ENCODE data around the gene CTNNBIP1. TPM values are rescaled to one million over a fixed set of nuclear protein-coding genes. Genes with fewer than 3 reads are reported as not detected.

Gene CTNNBIP1
- polyA plus RNA-seq, 1 of the 3 experiments (the other 2 are of a cell fraction), result 57.6 TPM

DNA sequence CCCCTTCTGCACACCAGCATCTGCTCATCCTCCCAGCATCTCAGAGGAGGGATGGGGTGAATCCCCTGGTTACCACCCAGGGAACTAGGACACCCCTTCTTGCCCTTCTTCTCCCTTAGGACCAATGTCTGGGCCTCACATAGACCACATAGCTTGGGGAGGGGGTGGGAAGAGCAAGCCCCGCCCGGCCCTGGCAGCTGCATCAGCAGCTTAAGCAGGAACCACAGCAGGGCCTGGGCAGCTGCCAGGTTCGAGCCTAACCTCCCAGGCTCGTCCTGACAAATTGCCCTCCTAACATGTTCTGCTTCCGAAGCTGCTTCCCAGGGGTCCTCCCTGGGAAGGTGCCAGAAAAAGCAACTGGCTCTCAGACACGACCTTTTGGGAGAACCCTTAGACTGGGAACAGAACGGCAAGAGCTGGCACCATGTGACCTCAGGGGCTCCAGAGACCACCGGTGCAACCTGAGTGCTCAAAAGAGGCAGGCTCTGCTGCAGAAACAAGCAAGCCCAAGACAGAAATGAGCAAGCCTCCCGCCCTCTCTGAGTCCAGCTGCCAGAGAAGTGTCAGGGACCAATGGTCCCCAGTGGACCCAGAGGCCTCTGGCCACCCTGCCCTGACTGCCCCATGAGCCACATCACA is 67.9 kb downstream of the CTNNBIP1 start (continued):
- TF ChIP-seq, protein P1, sequence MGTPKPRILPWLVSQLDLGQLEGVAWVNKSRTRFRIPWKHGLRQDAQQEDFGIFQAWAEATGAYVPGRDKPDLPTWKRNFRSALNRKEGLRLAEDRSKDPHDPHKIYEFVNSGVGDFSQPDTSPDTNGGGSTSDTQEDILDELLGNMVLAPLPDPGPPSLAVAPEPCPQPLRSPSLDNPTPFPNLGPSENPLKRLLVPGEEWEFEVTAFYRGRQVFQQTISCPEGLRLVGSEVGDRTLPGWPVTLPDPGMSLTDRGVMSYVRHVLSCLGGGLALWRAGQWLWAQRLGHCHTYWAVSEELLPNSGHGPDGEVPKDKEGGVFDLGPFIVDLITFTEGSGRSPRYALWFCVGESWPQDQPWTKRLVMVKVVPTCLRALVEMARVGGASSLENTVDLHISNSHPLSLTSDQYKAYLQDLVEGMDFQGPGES (IDR thresholded peaks at IDR 0.05; ENCODE audit: low read depth, low read length), result no peak
- no peak for TF ChIP-seq GATA2 (CRISPR knock-in tag; IDR thresholded peaks at IDR 0.05)

DNA sequence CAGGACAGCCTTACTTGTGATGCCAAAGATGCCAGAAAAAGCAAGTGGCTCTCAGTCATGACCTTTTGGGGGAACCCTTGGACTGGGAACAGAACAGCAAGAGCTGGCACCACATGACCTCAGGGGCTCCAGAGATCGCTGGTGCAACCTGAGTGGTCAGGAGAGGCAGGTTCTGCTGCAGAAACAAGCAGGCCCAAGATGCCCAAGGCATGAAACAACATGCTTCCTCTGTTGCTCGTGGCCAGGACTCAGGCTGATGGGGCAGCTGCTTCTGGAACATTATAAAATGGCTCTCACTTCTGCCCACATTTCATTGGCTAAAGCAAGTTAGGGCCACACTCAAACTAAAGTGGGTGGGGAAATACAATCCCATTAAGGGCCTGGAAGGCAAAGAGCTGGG is 68.6 kb downstream of the CTNNBIP1 start:
- ChIA-PET POLR2A (no interaction called here), CTCF (interaction anchor here (0.7 to 1.3 kb wide), 3 partner anchors 57 to 215 kb away, joined by 3 to 4 read pairs (median 3); partner anchors contain the start of genes LZIC and NMNAT1)
- Histone ChIP-seq H3K36me3 (replicated peaks in 1 of 2; ENCODE audit: control insufficient read depth in 1 of 2, insufficient read depth in 2 of 2, low read length in 1 of 2) (no peaks in the 10 kb centered on the region), H3K4me1 (ENCODE audit: control insufficient read depth in 1 of 2, insufficient read depth in 2 of 2, low read depth in 1 of 2, low read length in 1 of 2) (peaks cover 0 to 18% of the 10 kb centered on the region in 2 experiments; a peak in 1 of 4 replicates), H4K20me1 (ENCODE audit: insufficient read depth) (no peaks in the 10 kb centered on the region), H3K9me3 (no peaks in the 10 kb centered on the region), H3F3A (replicated peaks; ENCODE audit: insufficient read depth) (no peaks in the 10 kb centered on the region), H3K27me3 (ENCODE audit: insufficient read depth) (no peaks in the 10 kb centered on the region), H3K4me2 (no peak overlapping the region), H3K79me2 (ENCODE audit: insufficient read depth) (no peaks in the 10 kb centered on the region), H3K9ac (no peak overlapping the region), H3K4me3 (ENCODE audit: low read depth in 2 of 2, low read length in 1 of 2) (no peak overlapping the region), H3K9me2 (no peaks in the 10 kb centered on the region), H3K27ac (ENCODE audit: low read depth in 2 of 2, low read length in 1 of 2) (no peak overlapping the region), H2AFZ (ENCODE audit: low read depth) (no peak overlapping the region)
- TF ChIP-seq NFIC (IDR thresholded peaks at IDR 0.05; ENCODE audit: borderline replicate concordance) (no peak), TEAD4 (IDR thresholded peaks at IDR 0.05; ENCODE audit: borderline replicate concordance, insufficient read depth) (no peak), TCF12 (IDR thresholded peaks at IDR 0.05) (no peak), FOXM1 (IDR thresholded peaks at IDR 0.05; ENCODE audit: low read depth) (no peak), TAF1 (IDR thresholded peaks at IDR 0.05; ENCODE audit: borderline replicate concordance, low read depth, low read length) (no peak), RAD21 (IDR thresholded peaks at IDR 0.05; ENCODE audit: low read length) (no peak), RCOR1 (IDR thresholded peaks at IDR 0.05; ENCODE audit: low read length) (no peak)
- TF ChIP-seq, protein P2, sequence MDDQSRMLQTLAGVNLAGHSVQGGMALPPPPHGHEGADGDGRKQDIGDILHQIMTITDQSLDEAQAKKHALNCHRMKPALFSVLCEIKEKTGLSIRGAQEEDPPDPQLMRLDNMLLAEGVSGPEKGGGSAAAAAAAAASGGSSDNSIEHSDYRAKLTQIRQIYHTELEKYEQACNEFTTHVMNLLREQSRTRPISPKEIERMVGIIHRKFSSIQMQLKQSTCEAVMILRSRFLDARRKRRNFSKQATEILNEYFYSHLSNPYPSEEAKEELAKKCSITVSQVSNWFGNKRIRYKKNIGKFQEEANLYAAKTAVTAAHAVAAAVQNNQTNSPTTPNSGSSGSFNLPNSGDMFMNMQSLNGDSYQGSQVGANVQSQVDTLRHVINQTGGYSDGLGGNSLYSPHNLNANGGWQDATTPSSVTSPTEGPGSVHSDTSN (IDR thresholded peaks at IDR 0.05), result no peak
- DNase-seq, result no peak
- WGBS (ENCODE audit: low lambda C conversion rate), result 77% methylated on average over 2 of the region's 2 CpGs

DNA sequence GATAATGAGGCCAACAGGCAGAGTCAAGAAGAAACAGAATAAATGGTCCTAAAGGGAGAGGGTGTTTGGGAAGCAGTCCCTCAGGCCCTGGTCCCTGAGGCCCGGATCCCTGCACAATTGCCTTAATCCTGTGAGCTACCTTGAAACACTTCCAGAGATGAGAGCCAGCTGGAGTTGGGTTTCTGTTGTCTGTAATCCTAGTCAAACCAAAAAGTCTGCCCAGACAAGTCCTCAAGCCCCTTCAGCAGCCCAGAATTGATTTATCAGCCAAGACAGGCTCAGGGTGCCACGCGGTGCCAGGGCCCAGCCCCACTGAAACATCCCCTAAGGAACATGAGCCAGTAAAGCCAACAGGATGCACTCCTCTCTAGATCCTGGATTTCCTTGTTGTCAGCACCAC is 69.9 kb downstream of the CTNNBIP1 start:
- Histone ChIP-seq H3K4me2 (no peak overlapping the region), H3K27me3 (ENCODE audit: insufficient read depth) (no peaks in the 10 kb centered on the region), H3K79me2 (ENCODE audit: insufficient read depth) (no peaks in the 10 kb centered on the region), H3F3A (replicated peaks; ENCODE audit: insufficient read depth) (no peaks in the 10 kb centered on the region), H2AFZ (ENCODE audit: low read depth) (no peak overlapping the region), H4K20me1 (ENCODE audit: insufficient read depth) (no peaks in the 10 kb centered on the region), H3K36me3 (replicated peaks in 1 of 2; ENCODE audit: control insufficient read depth in 1 of 2, insufficient read depth in 2 of 2, low read length in 1 of 2) (no peaks in the 10 kb centered on the region), H3K4me3 (ENCODE audit: low read depth in 2 of 2, low read length in 1 of 2) (no peak overlapping the region), H3K27ac (ENCODE audit: low read depth in 2 of 2, low read length in 1 of 2) (no peak overlapping the region), H3K4me1 (ENCODE audit: control insufficient read depth in 1 of 2, insufficient read depth in 2 of 2, low read depth in 1 of 2, low read length in 1 of 2) (peaks cover 0 to 31% of the 10 kb centered on the region in 2 experiments; a peak in 1 of 4 replicates), H3K9ac (no peak overlapping the region), H3K9me3 (no peaks in the 10 kb centered on the region), H3K9me2 (no peaks in the 10 kb centered on the region)
- WGBS (ENCODE audit: low lambda C conversion rate), result 25% methylated on average over 1 of the region's 3 CpGs
- CTCF ChIA-PET, result no interaction called here
- TF ChIP-seq GABPA (IDR thresholded peaks at IDR 0.05; ENCODE audit: low read depth), result no peak
- no peak for TF ChIP-seq MEF2A (IDR thresholded peaks at IDR 0.05; ENCODE audit: borderline replicate concordance, low read depth)
- TF ChIP-seq TEAD4 (IDR thresholded peaks at IDR 0.05; ENCODE audit: borderline replicate concordance, insufficient read depth), result no peak
- DNase-seq, result no peak
- POLR2A ChIA-PET, result no interaction called here

Measured in SK-N-SH (cell line).